Fibroblast of lung (primary cell): ENCODE measurements around the gene ELMO1.

ENCODE experiments used
- CTCF ChIP-seq, 2 donors: IDR thresholded peaks in 1 of 2; conservative IDR thresholded peaks in 1 of 2; 1 replicate in 1 of 2; 2 replicates in 1 of 2; pipeline ENCODE4 v1.5.1; 2011 to 2012; ENCODE audit warnings: low read length in 2 of 2, control low read depth in 1 of 2, inconsistent platforms in 1 of 2, low read depth in 1 of 2, mild to moderate bottlenecking in 1 of 2
- EZH2 ChIP-seq: IDR thresholded peaks from 2 replicates; pipeline ENCODE4 v1.5.1; 2012; ENCODE audit warnings: low read length, control low read depth, mild to moderate bottlenecking; ENCODE audit errors: missing control alignments

GRCh38 chr7:37371755-37372154 lies 76.9 kb downstream of the ELMO1 start:
- TF ChIP-seq CTCF (conservative IDR thresholded peaks at IDR 0.05 in 1 of 2, IDR thresholded peaks at IDR 0.05 in 1 of 2; ENCODE audit: low read depth in 1 of 2, low read length in 2 of 2) (no peak), EZH2 (no peak)
